ENCODE results near the gene DPM2. TPM values are rescaled to one million over a fixed set of nuclear protein-coding genes. Genes with fewer than 3 reads are reported as not detected.
A peak's percentile ranks its signal among the peaks of the same experiment; 100 is the strongest.

DPM2 gene
- total RNA-seq, 1 donor from 2014 or later = 26.3 TPM

- Mint-ChIP-seq H3K27ac (ENCODE audit: unreplicated experiment) (no peak overlapping the region), H3K27me3 (ENCODE audit: low read depth) (no peaks in the 10 kb centered on the region), H3K4me1 (ENCODE audit: low read depth) (peaks cover 52% of the 10 kb centered on the region), H3K9me3 (ENCODE audit: low read depth) (no peaks in the 10 kb centered on the region), H3K36me3 (ENCODE audit: low read depth) (peaks cover 2% of the 10 kb centered on the region), H3K4me3 (ENCODE audit: unreplicated experiment) (no peak overlapping the region)
- no peak for TF ChIP-seq CTCF (IDR thresholded peaks at IDR 0.05)
- DNase-seq (ENCODE audit: low spot score) = no peak
These were observed 2.7 kb downstream of the DPM2 start for GRCh38 chr9:127934986-127935385.

GRCh38 chr9:127934248-127934647 lies 3.4 kb downstream of the DPM2 start:
- Mint-ChIP-seq H3K9me3 (ENCODE audit: low read depth) (no peaks in the 10 kb centered on the region), H3K36me3 (ENCODE audit: low read depth) (peaks cover 2% of the 10 kb centered on the region), H3K27me3 (ENCODE audit: low read depth) (no peaks in the 10 kb centered on the region), H3K27ac (ENCODE audit: unreplicated experiment) (no peak overlapping the region), H3K4me1 (ENCODE audit: low read depth) (peaks cover 53% of the 10 kb centered on the region), H3K4me3 (ENCODE audit: unreplicated experiment) (no peak overlapping the region)
- no peak for DNase-seq (ENCODE audit: low spot score)
- TF ChIP-seq CTCF (IDR thresholded peaks at IDR 0.05) = no peak

- no peaks in the 10 kb centered on the region for H3K9me3 Mint-ChIP-seq (ENCODE audit: low read depth)
- peaks cover 2% of the 10 kb centered on the region for H3K36me3 Mint-ChIP-seq (ENCODE audit: low read depth)
- TF ChIP-seq CTCF (IDR thresholded peaks at IDR 0.05) = no peak
- H3K4me3 Mint-ChIP-seq (ENCODE audit: unreplicated experiment) = peak overlapping the region; percentile 69
- peaks cover 39% of the 10 kb centered on the region for H3K4me1 Mint-ChIP-seq (ENCODE audit: low read depth)
- no peaks in the 10 kb centered on the region for H3K27me3 Mint-ChIP-seq (ENCODE audit: low read depth)
- peak overlapping the region; percentile 97 for H3K27ac Mint-ChIP-seq (ENCODE audit: unreplicated experiment)
- no peak for DNase-seq (ENCODE audit: low spot score)
These were observed 6.4 kb downstream of the DPM2 start for GRCh38 chr9:127931092-127931881.

- Mint-ChIP-seq H3K4me1 (ENCODE audit: low read depth) (peaks cover 30% of the 10 kb centered on the region), H3K27me3 (ENCODE audit: low read depth) (no peaks in the 10 kb centered on the region), H3K4me3 (ENCODE audit: unreplicated experiment) (peak within 1 kb of the TSS; percentile 69), H3K27ac (ENCODE audit: unreplicated experiment) (peak within 1 kb of the TSS; percentile 97), H3K9me3 (ENCODE audit: low read depth) (no peaks in the 10 kb centered on the region), H3K36me3 (ENCODE audit: low read depth) (peaks cover 2% of the 10 kb centered on the region)
- peak; percentile 65 for TF ChIP-seq CTCF (IDR thresholded peaks at IDR 0.05)
- no peak for DNase-seq (ENCODE audit: low spot score)
These were observed 7.2 kb downstream of the DPM2 start, which contains the start of gene PIP5KL1 for GRCh38 chr9:127930231-127931091. Gene PIP5KL1 (minus strand): TSS chr9:127930777. CDS start chr9:127930752, 25 bp downstream.

GRCh38 chr9:127929625-127929979 lies 8.1 kb downstream of the DPM2 start:
- DNase-seq (ENCODE audit: low spot score) = no peak
- Mint-ChIP-seq H3K4me3 (ENCODE audit: unreplicated experiment) (peak overlapping the region; percentile 28), H3K4me1 (ENCODE audit: low read depth) (peaks cover 27% of the 10 kb centered on the region), H3K36me3 (ENCODE audit: low read depth) (peaks cover 3% of the 10 kb centered on the region), H3K9me3 (ENCODE audit: low read depth) (no peaks in the 10 kb centered on the region), H3K27me3 (ENCODE audit: low read depth) (no peaks in the 10 kb centered on the region), H3K27ac (ENCODE audit: unreplicated experiment) (no peak overlapping the region)
- no peak for TF ChIP-seq CTCF (IDR thresholded peaks at IDR 0.05)

Data from chondrocyte (in vitro differentiated cells).